H9 (cell line): ENCODE measurements around the gene GALT. TPM values are rescaled to one million over a fixed set of nuclear protein-coding genes. Genes with fewer than 3 reads are reported as not detected.

Experiments
- DNase-seq: peaks from one replicate; pipeline ENCODE4 v3.0.0-alpha.2; 2017
- H2AFZ ChIP-seq: one replicate; pipeline ENCODE4 v1.6.1; 2013; ENCODE audit warnings: mild to moderate bottlenecking, low read length, control low read depth, moderate library complexity
- H2AK5ac ChIP-seq: 2 replicates; pipeline ENCODE4 v1.6.1; 2013; ENCODE audit warnings: low read length, control low read depth, mixed read lengths; ENCODE audit not compliant: insufficient read length
- H2BK120ac ChIP-seq: one replicate; pipeline ENCODE4 v1.6.1; 2013; ENCODE audit warnings: low read depth, mild to moderate bottlenecking, low read length, control low read depth, inconsistent platforms; ENCODE audit not compliant: poor library complexity, severe bottlenecking
- H2BK12ac ChIP-seq: 2 replicates; pipeline ENCODE4 v1.6.1; 2013; ENCODE audit warnings: low read length, control low read depth, mixed read lengths, low read depth; ENCODE audit not compliant: insufficient read length
- H2BK15ac ChIP-seq: 2 replicates; pipeline ENCODE4 v1.6.1; 2013; ENCODE audit warnings: low read depth, low read length, control low read depth
- H2BK20ac ChIP-seq: one replicate; pipeline ENCODE4 v1.6.1; 2013; ENCODE audit warnings: low read depth, mild to moderate bottlenecking, low read length, control low read depth, inconsistent platforms; ENCODE audit not compliant: poor library complexity, severe bottlenecking
- H2BK5ac ChIP-seq: 2 replicates; pipeline ENCODE4 v1.6.1; 2013; ENCODE audit warnings: low read length, control low read depth, mixed read lengths; ENCODE audit not compliant: insufficient read length
- H3K14ac ChIP-seq: 2 replicates; pipeline ENCODE4 v1.6.1; 2013; ENCODE audit warnings: low read length, control low read depth; ENCODE audit not compliant: insufficient read depth
- H3K18ac ChIP-seq: 2 replicates; pipeline ENCODE4 v1.6.1; 2013; ENCODE audit warnings: low read depth, mild to moderate bottlenecking, mixed read lengths, low read length, control low read depth; ENCODE audit not compliant: insufficient read length
- H3K23ac ChIP-seq: 2 replicates; pipeline ENCODE4 v1.6.1; 2013; ENCODE audit warnings: low read length, control low read depth, mixed read lengths, low read depth; ENCODE audit not compliant: insufficient read length
- H3K23me2 ChIP-seq: 2 replicates; pipeline ENCODE4 v1.6.1; 2013; ENCODE audit warnings: low read depth, mild to moderate bottlenecking, mixed read lengths, low read length, control low read depth; ENCODE audit not compliant: insufficient read length, poor library complexity, severe bottlenecking
- H3K27ac ChIP-seq: 2 replicates; pipeline ENCODE4 v1.5.1; 2013; ENCODE audit warnings: low read length, control low read depth, mixed read lengths, low read depth; ENCODE audit not compliant: insufficient read length
- H3K27me3 ChIP-seq: 2 replicates; pipeline ENCODE4 v1.6.1; 2013; ENCODE audit warnings: low read length, control low read depth, inconsistent platforms; ENCODE audit not compliant: insufficient read depth
- H3K4ac ChIP-seq: 2 replicates; pipeline ENCODE4 v1.6.1; 2013; ENCODE audit warnings: low read depth, mild to moderate bottlenecking, control low read depth, inconsistent platforms, low read length, moderate library complexity
- H3K4me1 ChIP-seq: 2 replicates; pipeline ENCODE4 v1.6.1; 2013; ENCODE audit warnings: low read length, control low read depth, inconsistent platforms; ENCODE audit not compliant: insufficient read depth
- H3K4me2 ChIP-seq: 2 replicates; pipeline ENCODE4 v1.6.1; 2013; ENCODE audit warnings: low read length, control low read depth, mixed read lengths; ENCODE audit not compliant: insufficient read length, insufficient read depth
- H3K56ac ChIP-seq: 2 replicates; pipeline ENCODE4 v1.6.1; 2013; ENCODE audit warnings: low read depth, mild to moderate bottlenecking, mixed read lengths, low read length, control low read depth; ENCODE audit not compliant: insufficient read length
- H3K79me1 ChIP-seq: 2 replicates; pipeline ENCODE4 v1.6.1; 2013; ENCODE audit warnings: low read depth, mild to moderate bottlenecking, moderate library complexity, low read length, control low read depth, inconsistent platforms; ENCODE audit not compliant: insufficient read depth, poor library complexity, severe bottlenecking
- H3K79me2 ChIP-seq: 2 replicates; pipeline ENCODE4 v1.6.1; 2013; ENCODE audit warnings: low read length, control low read depth, inconsistent platforms; ENCODE audit not compliant: insufficient read depth
- H3K9ac ChIP-seq: 2 replicates; pipeline ENCODE4 v1.6.1; 2013; ENCODE audit warnings: low read length, control low read depth, mixed read lengths; ENCODE audit not compliant: insufficient read length; ENCODE audit errors: extremely low read depth
- H3K9me3 ChIP-seq: one replicate; pipeline ENCODE4 v1.6.1; 2013; ENCODE audit warnings: low read depth, low read length, inconsistent platforms; ENCODE audit not compliant: control insufficient read depth
- H3T11ph ChIP-seq: one replicate; pipeline ENCODE4 v1.6.1; 2013; ENCODE audit warnings: mild to moderate bottlenecking, low read length, control low read depth, inconsistent platforms
- H4K20me1 ChIP-seq: one replicate; pipeline ENCODE4 v1.6.1; 2013; ENCODE audit not compliant: control insufficient read depth, insufficient read length, insufficient read depth
- H4K5ac ChIP-seq: 2 replicates; pipeline ENCODE4 v1.6.1; 2013; ENCODE audit warnings: low read depth, mild to moderate bottlenecking, mixed read lengths, low read length, control low read depth; ENCODE audit not compliant: insufficient read length
- H4K8ac ChIP-seq: replicated peaks from 2 replicates; pipeline ENCODE4 v1.6.1; 2013; ENCODE audit warnings: low read length, control low read depth, mixed read lengths, low read depth; ENCODE audit not compliant: insufficient read length
- H4K91ac ChIP-seq: 2 replicates; pipeline ENCODE4 v1.6.1; 2013; ENCODE audit warnings: low read depth, mild to moderate bottlenecking, moderate library complexity, mixed read lengths, low read length, control low read depth; ENCODE audit not compliant: insufficient read length
- H3K27ac Mint-ChIP-seq, 3 experiments: 2 replicates in 2 of 3; 3 replicates in 1 of 3; pipeline ENCODE4 v1.8.0; 2020 to 2021; ENCODE audit warnings: mixed read lengths in 3 of 3, mild to moderate bottlenecking in 1 of 3, moderate library complexity in 1 of 3
- H3K27me3 Mint-ChIP-seq: 2 replicates; pipeline ENCODE4 v1.8.0; 2021; ENCODE audit warnings: low read depth, mild to moderate bottlenecking, moderate library complexity, mixed read lengths
- H3K36me3 Mint-ChIP-seq, 3 experiments: 2 replicates in 2 of 3; 3 replicates in 1 of 3; pipeline ENCODE4 v1.8.0; 2020 to 2021; ENCODE audit warnings: low read depth in 3 of 3, mixed read lengths in 3 of 3; ENCODE audit not compliant: insufficient read depth in 1 of 3
- H3K4me1 Mint-ChIP-seq, 2 experiments: 2 replicates each; pipeline ENCODE4 v1.8.0; 2020; ENCODE audit warnings: mixed read lengths in 2 of 2
- H3K4me3 Mint-ChIP-seq, 2 experiments: 2 replicates in 1 of 2; 3 replicates in 1 of 2; pipeline ENCODE4 v1.8.0; 2020 to 2021; ENCODE audit warnings: mild to moderate bottlenecking in 2 of 2, mixed read lengths in 2 of 2, moderate library complexity in 1 of 2
- H3K9me3 Mint-ChIP-seq, 2 experiments: 2 replicates in 1 of 2; 3 replicates in 1 of 2; pipeline ENCODE4 v1.8.0; 2020; ENCODE audit warnings: mild to moderate bottlenecking in 2 of 2, mixed read lengths in 2 of 2, moderate library complexity in 1 of 2
- WGBS: extraction: QIAGEN DNeasy Blood & Tissue Kit; methylation state at CpG from one replicate; pipeline ENCODE4 v1.1.7; 2013; ENCODE audit warnings: missing lambda C conversion rate, low lambda C conversion rate, mixed read lengths; ENCODE audit not compliant: insufficient read length; ENCODE audit errors: extremely low coverage; 5-methylcytosine and 5-hydroxymethylcytosine counted together
- total RNA-seq: library from RNA; stranded (reverse); gene quantifications from 2 replicates; pipeline ENCODE4 v1.2.1, GENCODE V29; 2021
- TF ChIP-seq, protein P1 (sequence below): fragments of 200-600 bp; sonication (generic); conservative IDR thresholded peaks from 3 replicates; pipeline ENCODE4 v1.8.0; 2021; ENCODE audit warnings: antibody characterized with exemption, mild to moderate bottlenecking

Gene GALT
- total RNA-seq, 1 experiment from 2014 or later: 41.5 TPM

GRCh38 chr9:34689116-34689470 lies 42.6 kb downstream of the GALT start:
- Histone ChIP-seq H3K23me2 (no peaks in the 10 kb centered on the region), H3K9ac (no peak overlapping the region), H2AFZ (no peak overlapping the region), H4K91ac (no peak overlapping the region), H3K14ac (no peak overlapping the region), H3K79me1 (no peaks in the 10 kb centered on the region), H3K18ac (no peak overlapping the region), H3K27me3 (no peaks in the 10 kb centered on the region), H3K4me2 (no peak overlapping the region), H4K20me1 (no peaks in the 10 kb centered on the region), H3K4ac (no peak overlapping the region), H3K27ac (no peak overlapping the region), H2BK20ac (no peak overlapping the region), H3K56ac (no peak overlapping the region), H3K79me2 (no peaks in the 10 kb centered on the region), H4K5ac (no peak overlapping the region), H2BK120ac (no peak overlapping the region), H3K9me3 (no peaks in the 10 kb centered on the region), H3T11ph (no peak overlapping the region), H2BK12ac (no peak overlapping the region), H2AK5ac (no peak overlapping the region), H3K4me1 (peaks cover 8% of the 10 kb centered on the region; the same call in 1 of the 2 replicates), H2BK5ac (no peak overlapping the region), H4K8ac (no peak overlapping the region), H2BK15ac (no peak overlapping the region), H3K23ac (no peak overlapping the region)
- H3K27ac Mint-ChIP-seq: no peak overlapping the region
- no peak for DNase-seq
- TF ChIP-seq, protein P1, sequence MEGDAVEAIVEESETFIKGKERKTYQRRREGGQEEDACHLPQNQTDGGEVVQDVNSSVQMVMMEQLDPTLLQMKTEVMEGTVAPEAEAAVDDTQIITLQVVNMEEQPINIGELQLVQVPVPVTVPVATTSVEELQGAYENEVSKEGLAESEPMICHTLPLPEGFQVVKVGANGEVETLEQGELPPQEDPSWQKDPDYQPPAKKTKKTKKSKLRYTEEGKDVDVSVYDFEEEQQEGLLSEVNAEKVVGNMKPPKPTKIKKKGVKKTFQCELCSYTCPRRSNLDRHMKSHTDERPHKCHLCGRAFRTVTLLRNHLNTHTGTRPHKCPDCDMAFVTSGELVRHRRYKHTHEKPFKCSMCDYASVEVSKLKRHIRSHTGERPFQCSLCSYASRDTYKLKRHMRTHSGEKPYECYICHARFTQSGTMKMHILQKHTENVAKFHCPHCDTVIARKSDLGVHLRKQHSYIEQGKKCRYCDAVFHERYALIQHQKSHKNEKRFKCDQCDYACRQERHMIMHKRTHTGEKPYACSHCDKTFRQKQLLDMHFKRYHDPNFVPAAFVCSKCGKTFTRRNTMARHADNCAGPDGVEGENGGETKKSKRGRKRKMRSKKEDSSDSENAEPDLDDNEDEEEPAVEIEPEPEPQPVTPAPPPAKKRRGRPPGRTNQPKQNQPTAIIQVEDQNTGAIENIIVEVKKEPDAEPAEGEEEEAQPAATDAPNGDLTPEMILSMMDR: no peak
- H3K27me3 Mint-ChIP-seq: no peaks in the 10 kb centered on the region; the same call in none of the 2 replicates
- H3K36me3 Mint-ChIP-seq: no peaks in the 10 kb centered on the region
- H3K4me3 Mint-ChIP-seq: no peak overlapping the region
- no CpG with 5 or more reads among the region's 4 CpGs for WGBS
- no peaks in the 10 kb centered on the region for H3K9me3 Mint-ChIP-seq
- H3K4me1 Mint-ChIP-seq: peaks cover 13 to 17% of the 10 kb centered on the region in 2 experiments
